ENCODE results near the gene ROR2.

GRCh38 chr9:91727316-91727861 is 222.6 kb downstream of the ROR2 start:
- peak; percentile 62 to 64 for TF ChIP-seq CTCF (IDR thresholded peaks at IDR 0.05; ENCODE audit: extremely low read depth in 1 of 2, insufficient read depth in 1 of 2, low read depth in 1 of 2, low read length in 2 of 2)
- no peak for TF ChIP-seq JUN (IDR thresholded peaks at IDR 0.05; ENCODE audit: borderline replicate concordance, insufficient read depth, insufficient read length, low read depth)
- no peak for TF ChIP-seq POLR2AphosphoS5 (IDR thresholded peaks at IDR 0.05; ENCODE audit: insufficient read depth, low read depth, low read length)
- no peak for TF ChIP-seq POLR2A (IDR thresholded peaks at IDR 0.05; ENCODE audit: low read depth, low read length)

Measured in endothelial cell of umbilical vein (primary cell).